Osteoblast (primary cell): ENCODE measurements around the gene PHLPP1. TPM values are rescaled to one million over a fixed set of nuclear protein-coding genes. Genes with fewer than 3 reads are reported as not detected.

Experiments used
- DNase-seq: peaks from one replicate; pipeline ENCODE4 v3.0.0; 2011; ENCODE audit warnings: low spot score, mixed read lengths; ENCODE audit not compliant: insufficient read length; ENCODE audit errors: missing footprints
- H2AFZ ChIP-seq: 2 replicates; pipeline ENCODE4 v1.6.0; 2011; ENCODE audit warnings: mild to moderate bottlenecking, low read length
- H3K27ac ChIP-seq: 2 replicates; pipeline ENCODE4 v1.5.1; 2011; ENCODE audit warnings: mild to moderate bottlenecking, low read depth, low read length, moderate library complexity
- H3K27me3 ChIP-seq: 2 replicates; pipeline ENCODE4 v1.6.0; 2012; ENCODE audit warnings: mild to moderate bottlenecking, control low read depth, inconsistent platforms, low read length, moderate library complexity; ENCODE audit not compliant: insufficient read depth
- H3K36me3 ChIP-seq: 2 replicates; pipeline ENCODE4 v1.5.1; 2011; ENCODE audit warnings: mild to moderate bottlenecking, low read length, control low read depth, moderate library complexity; ENCODE audit not compliant: insufficient read depth
- H3K4me1 ChIP-seq: 2 replicates; pipeline ENCODE4 v1.5.1; 2011; ENCODE audit warnings: mild to moderate bottlenecking, low read length, control low read depth, moderate library complexity; ENCODE audit not compliant: insufficient read depth
- H3K4me2 ChIP-seq: 2 replicates; pipeline ENCODE4 v1.6.0; 2011; ENCODE audit warnings: mild to moderate bottlenecking, low read length; ENCODE audit not compliant: insufficient read depth
- H3K4me3 ChIP-seq: fragments of 200-600 bp; sonication (generic); 3 replicates; pipeline ENCODE4 v1.5.1; 2012; ENCODE audit warnings: mild to moderate bottlenecking, low read length, inconsistent platforms; ENCODE audit not compliant: insufficient read depth
- H3K79me2 ChIP-seq: 2 replicates; pipeline ENCODE4 v1.6.0; 2012; ENCODE audit warnings: mild to moderate bottlenecking, low read length, control low read depth, inconsistent platforms; ENCODE audit not compliant: insufficient read depth
- H3K9me3 ChIP-seq: 2 replicates; pipeline ENCODE4 v1.5.1; 2011; ENCODE audit warnings: low read depth, low read length, control low read depth
- H4K20me1 ChIP-seq: 2 replicates; pipeline ENCODE4 v1.6.0; 2012; ENCODE audit warnings: mild to moderate bottlenecking, low read length, control low read depth; ENCODE audit not compliant: insufficient read depth
- total RNA-seq: library from RNA; depleted of rRNA; stranded (reverse); fragments of >200 nt; gene quantifications from 2 replicates; pipeline ENCODE4 v1.2.3, GENCODE V29; 2012
- TF ChIP-seq, protein P1 (sequence below): IDR thresholded peaks from 2 replicates; pipeline ENCODE4 v1.5.1; 2011; ENCODE audit warnings: mild to moderate bottlenecking, low read depth, low read length, moderate library complexity; ENCODE audit errors: extremely low read depth

PHLPP1 gene
- total RNA-seq, 1 donor, result 6.9 TPM

DNA sequence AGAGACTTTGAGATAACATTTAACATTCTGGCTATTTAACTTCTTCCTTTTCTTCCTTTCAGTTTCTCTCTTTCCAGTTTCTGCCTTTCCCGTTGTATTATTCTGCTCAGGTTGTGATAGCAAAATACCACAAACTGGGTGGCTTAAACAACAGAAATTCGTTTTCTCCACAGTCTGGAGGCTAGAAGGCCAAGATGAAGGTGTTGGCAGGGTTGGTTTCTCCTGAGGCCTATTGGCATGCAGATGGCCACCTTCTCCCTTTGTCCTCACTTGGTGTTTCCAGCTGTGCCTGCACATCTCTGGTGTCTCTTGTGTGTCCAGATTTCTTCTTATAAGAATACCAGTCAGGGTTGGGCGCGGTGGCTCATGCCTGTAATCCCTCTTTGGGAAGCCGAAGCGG is 34.0 kb downstream of the PHLPP1 start:
- no peak for DNase-seq
- Histone ChIP-seq H4K20me1 (no peaks in the 10 kb centered on the region), H2AFZ (no peak overlapping the region), H3K4me2 (no peak overlapping the region), H3K79me2 (peaks cover 6% of the 10 kb centered on the region), H3K27me3 (no peaks in the 10 kb centered on the region), H3K27ac (no peak overlapping the region), H3K9me3 (no peaks in the 10 kb centered on the region), H3K4me3 (no peak overlapping the region), H3K36me3 (no peaks in the 10 kb centered on the region), H3K4me1 (peaks cover 10% of the 10 kb centered on the region)
- TF ChIP-seq, protein P1, sequence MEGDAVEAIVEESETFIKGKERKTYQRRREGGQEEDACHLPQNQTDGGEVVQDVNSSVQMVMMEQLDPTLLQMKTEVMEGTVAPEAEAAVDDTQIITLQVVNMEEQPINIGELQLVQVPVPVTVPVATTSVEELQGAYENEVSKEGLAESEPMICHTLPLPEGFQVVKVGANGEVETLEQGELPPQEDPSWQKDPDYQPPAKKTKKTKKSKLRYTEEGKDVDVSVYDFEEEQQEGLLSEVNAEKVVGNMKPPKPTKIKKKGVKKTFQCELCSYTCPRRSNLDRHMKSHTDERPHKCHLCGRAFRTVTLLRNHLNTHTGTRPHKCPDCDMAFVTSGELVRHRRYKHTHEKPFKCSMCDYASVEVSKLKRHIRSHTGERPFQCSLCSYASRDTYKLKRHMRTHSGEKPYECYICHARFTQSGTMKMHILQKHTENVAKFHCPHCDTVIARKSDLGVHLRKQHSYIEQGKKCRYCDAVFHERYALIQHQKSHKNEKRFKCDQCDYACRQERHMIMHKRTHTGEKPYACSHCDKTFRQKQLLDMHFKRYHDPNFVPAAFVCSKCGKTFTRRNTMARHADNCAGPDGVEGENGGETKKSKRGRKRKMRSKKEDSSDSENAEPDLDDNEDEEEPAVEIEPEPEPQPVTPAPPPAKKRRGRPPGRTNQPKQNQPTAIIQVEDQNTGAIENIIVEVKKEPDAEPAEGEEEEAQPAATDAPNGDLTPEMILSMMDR, result no peak

- Histone ChIP-seq H3K4me1 (peaks cover 10% of the 10 kb centered on the region), H4K20me1 (no peaks in the 10 kb centered on the region), H3K27ac (no peak overlapping the region), H3K4me3 (peak overlapping the region; percentile 6), H3K79me2 (peaks cover 8% of the 10 kb centered on the region), H3K9me3 (no peaks in the 10 kb centered on the region), H3K4me2 (peak overlapping the region; percentile 25), H3K36me3 (no peaks in the 10 kb centered on the region), H2AFZ (peak overlapping the region; percentile 60), H3K27me3 (no peaks in the 10 kb centered on the region)
- DNase-seq, result no peak
- TF ChIP-seq, protein P1, result no peak
Measured at GRCh38 chr18:62751341-62751821, 36.0 kb downstream of the PHLPP1 start.

DNA sequence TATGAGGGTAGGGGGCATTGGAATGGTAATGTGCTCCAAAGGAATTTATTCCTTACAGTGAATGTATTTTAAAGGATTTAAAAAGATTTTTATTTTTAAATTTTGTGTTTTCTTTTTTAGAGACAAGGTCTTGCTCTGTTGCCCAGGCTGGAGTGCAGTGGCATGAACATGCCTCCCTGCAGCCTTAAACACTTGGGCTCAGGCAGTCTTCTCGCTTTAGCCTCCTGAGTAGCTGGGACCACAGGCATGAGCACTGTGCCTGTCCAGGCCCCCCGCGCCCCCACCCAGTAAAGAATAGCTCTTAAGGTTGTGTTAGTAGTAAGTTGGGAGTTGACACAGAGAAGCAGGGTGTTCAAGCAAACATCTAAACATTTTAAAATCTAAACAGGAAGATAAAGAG is 36.6 kb downstream of the PHLPP1 start:
- H3K27ac ChIP-seq, result no peak overlapping the region
- H3K79me2 ChIP-seq, result peaks cover 8% of the 10 kb centered on the region
- no peak overlapping the region for H2AFZ ChIP-seq
- no peaks in the 10 kb centered on the region for H3K9me3 ChIP-seq
- H3K4me3 ChIP-seq, result no peak overlapping the region
- TF ChIP-seq, protein P1, result no peak
- H3K4me2 ChIP-seq, result no peak overlapping the region
- H3K4me1 ChIP-seq, result peaks cover 10% of the 10 kb centered on the region
- no peaks in the 10 kb centered on the region for H3K27me3 ChIP-seq
- H3K36me3 ChIP-seq, result no peaks in the 10 kb centered on the region
- no peaks in the 10 kb centered on the region for H4K20me1 ChIP-seq
- no peak for DNase-seq

- Histone ChIP-seq H3K4me1 (peaks cover 10% of the 10 kb centered on the region), H2AFZ (no peak overlapping the region), H3K4me3 (no peak overlapping the region), H3K9me3 (no peaks in the 10 kb centered on the region), H3K27ac (no peak overlapping the region), H3K27me3 (no peaks in the 10 kb centered on the region), H3K79me2 (peaks cover 4% of the 10 kb centered on the region), H3K36me3 (no peaks in the 10 kb centered on the region), H4K20me1 (no peaks in the 10 kb centered on the region), H3K4me2 (no peak overlapping the region)
- no peak for DNase-seq
- TF ChIP-seq, protein P1, result no peak
Measured at GRCh38 chr18:62754026-62754425, 38.7 kb downstream of the PHLPP1 start.
